ENCODE data around the gene HTR1E.
"Not testable (repeated sequence)": the region's sequence is repeated elsewhere in the genome, so short reads cannot be mapped to it uniquely, and the experiment has no call there.

The HTR1E gene

GRCh38 chr6:86978251-86978650 is 40.9 kb downstream of the HTR1E start:
- no peak for DNase-seq

GRCh38 chr6:87001494-87001893 is 64.2 kb downstream of the HTR1E start:
- no peak for DNase-seq

- not testable (repeated sequence) for DNase-seq
Observed at GRCh38 chr6:87002391-87002790, 65.1 kb downstream of the HTR1E start.

GRCh38 chr6:87006541-87006940 is 69.2 kb downstream of the HTR1E start:
- not testable (repeated sequence) for DNase-seq

- not testable (repeated sequence) for DNase-seq
Observed at GRCh38 chr6:87009581-87009980, 72.3 kb downstream of the HTR1E start.

- no peak for DNase-seq
Observed at GRCh38 chr6:87012035-87012434, 74.7 kb downstream of the HTR1E start.

GRCh38 chr6:87012743-87013142 is 75.4 kb downstream of the HTR1E start:
- DNase-seq: no peak

GRCh38 chr6:87016772-87017171 is 79.4 kb downstream of the HTR1E start:
- DNase-seq: no peak

GRCh38 chr6:87027021-87027420 is 89.7 kb downstream of the HTR1E start:
- DNase-seq: no peak

GRCh38 chr6:87029711-87030314 is 92.5 kb downstream of the HTR1E start:
- DNase-seq: no peak

- DNase-seq: no peak
Observed at GRCh38 chr6:87040729-87041128, 103.4 kb downstream of the HTR1E start.

- no peak for DNase-seq
Observed at GRCh38 chr6:87045521-87046075, 108.3 kb downstream of the HTR1E start.

GRCh38 chr6:87049779-87050178 is 112.5 kb downstream of the HTR1E start:
- no peak for DNase-seq

- no peak for DNase-seq
Observed at GRCh38 chr6:87053312-87053711, 116.0 kb downstream of the HTR1E start.

- DNase-seq: no peak
Observed at GRCh38 chr6:87054143-87054833, 117.0 kb downstream of the HTR1E start.

GRCh38 chr6:87059943-87060342 is 122.6 kb downstream of the HTR1E start:
- DNase-seq: no peak

- DNase-seq: no peak
Observed at GRCh38 chr6:87065117-87065516, 127.8 kb downstream of the HTR1E start.
